ENCODE results near the gene RABAC1. TPM values are rescaled to one million over a fixed set of nuclear protein-coding genes. Genes with fewer than 3 reads are reported as not detected.
A peak's percentile ranks its signal among the peaks of the same experiment; 100 is the strongest.

The RABAC1 gene
- total and polyA plus RNA-seq, 10 of the 15 experiments (the other 5 are each of a cell fraction or from before 2014, with no cell fraction given): 10.9 to 115 (median 49.2) TPM

GRCh38 chr19:41994994-41995958 lies 36.2 kb upstream of the RABAC1 start (continued):
- TF ChIP-seq BCL3 (IDR thresholded peaks at IDR 0.05; ENCODE audit: borderline replicate concordance, insufficient read depth, low read depth, low read length, poor library complexity, severe bottlenecking): peak; percentile 89
- TF ChIP-seq ATF3 (IDR thresholded peaks at IDR 0.05; ENCODE audit: borderline replicate concordance, extremely low read depth, low read depth, low read length): no peak

GRCh38 chr19:41994521-41994971 lies 35.4 kb upstream of the RABAC1 start:
- Histone ChIP-seq H3K9me3 (replicated peaks; ENCODE audit: control insufficient read depth, insufficient read depth, low read length) (no peaks in the 10 kb centered on the region), H3K27ac (ENCODE audit: control insufficient read depth, insufficient read depth) (no peak overlapping the region), H3K4me2 (ENCODE audit: control insufficient read depth, insufficient read depth) (no peak overlapping the region), H3K36me3 (ENCODE audit: control insufficient read depth in 2 of 2, insufficient read depth in 2 of 2, low read length in 1 of 2) (no peaks in the 10 kb centered on the region), H3K79me2 (ENCODE audit: control insufficient read depth, insufficient read depth, low read length) (no peaks in the 10 kb centered on the region), H2AFZ (ENCODE audit: control insufficient read depth, low read depth, low read length) (no peak overlapping the region), H3K4me1 (ENCODE audit: control insufficient read depth, insufficient read depth, low read length) (peaks cover 3% of the 10 kb centered on the region), H3K4me3 (peak overlapping the region; percentile 69; the same call in 1 of the 2 replicates), H3K27me3 (replicated peaks in 1 of 2; ENCODE audit: control insufficient read depth in 2 of 2, insufficient read depth in 2 of 2, low read length in 1 of 2) (peaks cover 2 to 10% of the 10 kb centered on the region in 2 experiments; a peak in 2 of 4 replicates), H3K9ac (ENCODE audit: control insufficient read depth, insufficient read depth, low read length) (no peak overlapping the region), H4K20me1 (ENCODE audit: control insufficient read depth, insufficient read depth) (no peaks in the 10 kb centered on the region)
- SMC1A ChIA-PET (ENCODE audit: uncharacterized antibody, unreplicated experiment): no interaction called here
- POLR2A ChIA-PET: no interaction called here
- in situ Hi-C loops (cut with MboI) (no loop called here), intact Hi-C loops (cut with micrococcal nuclease; ENCODE audit: unreplicated experiment) (no loop called here)
- no peak for FAIRE-seq
- DNase-seq (ENCODE audit: low read depth, low spot score): no peak
- CTCF ChIA-PET: no interaction called here
- no peak for ATAC-seq
- BruUV-seq (replicated peaks): no TSS peak
- RAD21 ChIA-PET (ENCODE audit: unreplicated experiment): no interaction called here
- WGBS (ENCODE audit: insufficient coverage, insufficient replicate concordance, low lambda C conversion rate, missing lambda C conversion rate): 30% methylated on average over 8 of the region's 13 CpGs
- TF ChIP-seq IKZF2 (IDR thresholded peaks at IDR 0.05) (no peak), NR2F1 (conservative IDR thresholded peaks at IDR 0.05) (no peak), POLR2AphosphoS5 (IDR thresholded peaks at IDR 0.05; ENCODE audit: low read length) (no peak), TARDBP (IDR thresholded peaks at IDR 0.05; ENCODE audit: borderline replicate concordance) (no peak), RAD51 (IDR thresholded peaks at IDR 0.05) (no peak), CUX1 (IDR thresholded peaks at IDR 0.05; ENCODE audit: insufficient replicate concordance, low read depth, low read length) (no peak), RELB (IDR thresholded peaks at IDR 0.05; ENCODE audit: low read depth) (no peak), EED (IDR thresholded peaks at IDR 0.05; ENCODE audit: low read depth) (no peak), YBX1 (IDR thresholded peaks at IDR 0.05) (no peak), ZNF622 (IDR thresholded peaks at IDR 0.05) (no peak), CREB1 (IDR thresholded peaks at IDR 0.05; ENCODE audit: low read depth) (no peak)
